Progenitor cell of endocrine pancreas (in vitro differentiated cells): Measurements from ENCODE around the gene AP2B1. TPM values are rescaled to one million over a fixed set of nuclear protein-coding genes. Genes with fewer than 3 reads are reported as not detected.
"Not testable (repeated sequence)": the region's sequence is repeated elsewhere in the genome, so short reads cannot be mapped to it uniquely, and the experiment has no call there.

Source experiments
- DNase-seq: peaks from one replicate; pipeline ENCODE4 v3.0.0; 2021; ENCODE audit warnings: low spot score; ENCODE audit not compliant: unreplicated experiment
- H3K27ac Mint-ChIP-seq: 2 replicates; pipeline ENCODE4 v1.8.0; 2021; ENCODE audit warnings: mild to moderate bottlenecking, moderate library complexity, mixed read lengths
- H3K27me3 Mint-ChIP-seq: 2 replicates; pipeline ENCODE4 v1.8.0; 2021; ENCODE audit warnings: mixed read lengths
- H3K36me3 Mint-ChIP-seq: 2 replicates; pipeline ENCODE4 v1.8.0; 2022; ENCODE audit warnings: mixed read lengths; ENCODE audit not compliant: insufficient read depth
- H3K4me1 Mint-ChIP-seq: 2 replicates; pipeline ENCODE4 v1.8.0; 2021; ENCODE audit warnings: low read depth, mixed read lengths
- H3K4me3 Mint-ChIP-seq: 2 replicates; pipeline ENCODE4 v1.8.0; 2021; ENCODE audit warnings: low read depth, mild to moderate bottlenecking, moderate library complexity, mixed read lengths
- H3K9me3 Mint-ChIP-seq: 2 replicates; pipeline ENCODE4 v1.8.0; 2021; ENCODE audit warnings: low read depth, mixed read lengths
- total RNA-seq: library from RNA; stranded (reverse); gene quantifications from 2 replicates; pipeline ENCODE4 v1.2.1, GENCODE V29; 2021
- TF ChIP-seq, protein P1 (sequence below): fragments of 200-600 bp; sonication (generic); IDR thresholded peaks from one replicate; pipeline ENCODE4 v1.5.0; 2021; ENCODE audit warnings: antibody characterized with exemption, mild to moderate bottlenecking; ENCODE audit not compliant: unreplicated experiment

AP2B1 gene
- total RNA-seq, 1 donor from 2014 or later: 194 TPM

DNA sequence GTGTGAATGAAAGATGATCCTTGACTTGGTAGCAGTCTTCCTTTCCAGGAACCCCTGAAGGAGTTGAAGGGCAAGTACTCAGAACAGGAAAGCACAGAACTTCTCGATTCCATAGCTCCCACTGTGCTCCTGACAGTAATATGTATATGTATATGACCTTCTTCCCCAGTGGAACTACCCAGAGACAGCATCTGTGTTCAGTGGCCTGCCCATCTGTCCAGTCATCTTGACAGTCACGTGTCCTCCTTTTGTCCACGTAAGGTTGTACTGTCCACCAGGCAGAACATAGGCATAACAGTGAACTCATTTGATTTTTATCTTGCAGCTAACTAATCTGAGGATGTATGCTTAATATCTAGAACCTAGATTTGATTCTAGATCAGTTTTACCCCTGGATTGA lies 106.5 kb downstream of the AP2B1 start:
- H3K36me3 Mint-ChIP-seq: peaks cover 7% of the 10 kb centered on the region
- H3K9me3 Mint-ChIP-seq: no peaks in the 10 kb centered on the region
- no peak overlapping the region for H3K4me3 Mint-ChIP-seq
- DNase-seq: no peak
- TF ChIP-seq, protein P1, sequence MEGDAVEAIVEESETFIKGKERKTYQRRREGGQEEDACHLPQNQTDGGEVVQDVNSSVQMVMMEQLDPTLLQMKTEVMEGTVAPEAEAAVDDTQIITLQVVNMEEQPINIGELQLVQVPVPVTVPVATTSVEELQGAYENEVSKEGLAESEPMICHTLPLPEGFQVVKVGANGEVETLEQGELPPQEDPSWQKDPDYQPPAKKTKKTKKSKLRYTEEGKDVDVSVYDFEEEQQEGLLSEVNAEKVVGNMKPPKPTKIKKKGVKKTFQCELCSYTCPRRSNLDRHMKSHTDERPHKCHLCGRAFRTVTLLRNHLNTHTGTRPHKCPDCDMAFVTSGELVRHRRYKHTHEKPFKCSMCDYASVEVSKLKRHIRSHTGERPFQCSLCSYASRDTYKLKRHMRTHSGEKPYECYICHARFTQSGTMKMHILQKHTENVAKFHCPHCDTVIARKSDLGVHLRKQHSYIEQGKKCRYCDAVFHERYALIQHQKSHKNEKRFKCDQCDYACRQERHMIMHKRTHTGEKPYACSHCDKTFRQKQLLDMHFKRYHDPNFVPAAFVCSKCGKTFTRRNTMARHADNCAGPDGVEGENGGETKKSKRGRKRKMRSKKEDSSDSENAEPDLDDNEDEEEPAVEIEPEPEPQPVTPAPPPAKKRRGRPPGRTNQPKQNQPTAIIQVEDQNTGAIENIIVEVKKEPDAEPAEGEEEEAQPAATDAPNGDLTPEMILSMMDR: no peak
- H3K27me3 Mint-ChIP-seq: no peaks in the 10 kb centered on the region
- H3K27ac Mint-ChIP-seq: no peak overlapping the region
- H3K4me1 Mint-ChIP-seq: peaks cover 5% of the 10 kb centered on the region

DNA sequence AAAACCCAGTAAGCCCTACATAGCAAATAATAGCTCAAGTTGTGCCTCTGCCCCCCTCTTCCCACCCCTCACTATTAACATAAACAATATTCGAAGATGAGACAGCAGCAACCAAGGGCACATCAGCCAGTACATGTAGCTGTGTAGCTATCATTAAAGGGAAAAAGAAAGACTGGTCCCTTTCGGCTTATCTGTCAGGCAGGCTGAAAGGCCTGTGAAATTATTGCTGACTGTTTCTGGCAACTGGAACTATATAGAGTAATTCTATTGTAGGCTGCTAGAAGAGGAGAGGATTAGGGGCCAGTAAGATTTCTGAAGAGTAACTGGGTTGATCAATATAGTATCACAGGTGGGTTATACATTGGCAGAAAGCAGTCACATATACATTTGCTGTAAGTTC lies 107.8 kb downstream of the AP2B1 start:
- no peak for DNase-seq
- Mint-ChIP-seq H3K27me3 (no peaks in the 10 kb centered on the region), H3K36me3 (peaks cover 4% of the 10 kb centered on the region), H3K4me3 (no peak overlapping the region), H3K27ac (no peak overlapping the region), H3K4me1 (peaks cover 5% of the 10 kb centered on the region), H3K9me3 (no peaks in the 10 kb centered on the region)
- TF ChIP-seq, protein P1: no peak

DNA sequence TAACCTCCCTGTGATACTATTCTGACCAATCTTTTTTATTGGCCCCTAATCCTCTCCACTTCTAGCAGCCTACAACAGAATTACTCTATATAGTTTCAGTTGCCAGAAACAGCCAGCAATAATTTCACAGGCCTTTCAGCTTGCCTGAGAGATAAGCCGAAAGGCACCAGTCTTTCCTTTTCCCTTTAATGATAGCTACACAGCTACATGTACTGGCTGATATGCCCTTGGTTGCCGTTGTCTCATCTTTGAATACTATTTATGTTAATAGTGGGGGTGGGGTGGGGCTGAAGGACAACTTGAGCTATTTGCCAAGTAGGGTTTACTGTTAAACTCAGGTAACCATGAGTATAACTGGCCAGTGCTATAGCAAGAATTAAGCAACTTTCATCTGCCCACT lies 108.5 kb downstream of the AP2B1 start:
- TF ChIP-seq, protein P1: no peak
- no peak overlapping the region for H3K27ac Mint-ChIP-seq
- no peak for DNase-seq
- peaks cover 3% of the 10 kb centered on the region for H3K36me3 Mint-ChIP-seq
- H3K4me1 Mint-ChIP-seq: peaks cover 5% of the 10 kb centered on the region
- no peaks in the 10 kb centered on the region for H3K9me3 Mint-ChIP-seq
- no peaks in the 10 kb centered on the region for H3K27me3 Mint-ChIP-seq
- no peak overlapping the region for H3K4me3 Mint-ChIP-seq

DNA sequence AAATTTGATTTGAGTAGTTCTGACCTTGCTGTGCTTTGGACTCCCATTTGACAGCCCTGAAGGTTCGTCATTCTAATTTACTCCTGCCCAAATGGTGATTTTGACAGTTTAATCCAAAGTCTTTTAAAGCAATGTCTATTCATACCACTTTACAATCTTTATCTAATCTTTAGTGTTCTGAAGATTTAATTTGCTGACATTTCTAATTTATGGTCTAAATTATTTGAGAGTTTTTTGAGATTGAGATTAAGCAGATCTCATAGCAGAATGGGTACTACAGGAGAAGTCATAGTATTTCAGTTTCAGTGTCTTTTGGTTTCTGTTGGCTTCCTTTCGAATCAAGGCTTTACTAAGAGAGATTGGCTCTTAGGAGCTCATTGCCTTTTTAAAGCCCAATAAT lies 111.7 kb downstream of the AP2B1 start:
- Mint-ChIP-seq H3K4me3 (no peak overlapping the region), H3K27ac (no peak overlapping the region), H3K36me3 (peaks cover 10% of the 10 kb centered on the region), H3K27me3 (no peaks in the 10 kb centered on the region), H3K4me1 (peaks cover 5% of the 10 kb centered on the region), H3K9me3 (no peaks in the 10 kb centered on the region)
- TF ChIP-seq, protein P1: no peak
- no peak for DNase-seq

DNA sequence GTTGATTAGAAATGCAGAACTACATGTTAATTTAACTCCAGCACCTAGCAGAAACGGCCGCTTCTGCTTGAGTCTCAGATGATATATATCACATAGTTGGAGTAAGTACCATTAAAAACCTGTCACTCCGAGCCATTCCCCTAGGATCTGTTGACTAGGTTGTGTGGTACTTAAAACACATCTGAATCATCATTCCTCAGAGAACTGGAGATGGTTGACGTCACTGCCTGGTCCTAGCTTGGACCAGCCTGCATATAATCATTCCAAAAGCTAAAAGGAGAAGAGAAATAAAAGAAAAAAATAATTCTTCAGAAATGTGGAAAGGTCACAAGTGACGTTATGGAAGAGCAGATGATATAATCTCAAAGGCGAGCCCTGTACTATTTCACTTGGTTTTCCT lies 113.0 kb downstream of the AP2B1 start:
- TF ChIP-seq, protein P1: no peak
- Mint-ChIP-seq H3K4me3 (no peak overlapping the region), H3K27ac (peak overlapping the region; percentile 79), H3K27me3 (no peaks in the 10 kb centered on the region), H3K4me1 (peaks cover 5% of the 10 kb centered on the region), H3K36me3 (peaks cover 10% of the 10 kb centered on the region), H3K9me3 (no peaks in the 10 kb centered on the region)
- DNase-seq: no peak

DNA sequence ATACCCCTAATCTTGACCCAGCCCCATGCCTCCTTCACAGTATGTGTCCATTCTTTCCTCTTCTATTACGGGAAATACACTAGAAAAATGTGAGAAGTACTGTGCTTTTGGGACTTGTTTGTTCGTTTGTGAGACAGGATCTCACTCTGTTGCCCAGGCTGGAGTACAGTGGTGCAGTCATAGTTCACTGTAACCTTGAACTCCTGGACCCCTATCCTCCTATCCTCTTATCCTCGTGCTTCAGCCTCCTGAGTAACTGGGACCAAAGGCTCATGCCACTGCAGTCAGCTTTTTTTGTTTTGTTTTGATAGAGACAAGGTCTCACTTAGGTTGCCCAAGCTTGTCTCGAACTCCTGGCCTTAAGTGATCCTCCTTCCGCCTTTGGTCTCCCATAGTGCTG lies 114.4 kb downstream of the AP2B1 start:
- Mint-ChIP-seq H3K4me1 (peaks cover 2% of the 10 kb centered on the region), H3K27me3 (no peaks in the 10 kb centered on the region), H3K9me3 (no peaks in the 10 kb centered on the region), H3K4me3 (no peak overlapping the region), H3K27ac (no peak overlapping the region), H3K36me3 (peaks cover 7% of the 10 kb centered on the region)
- TF ChIP-seq, protein P1: no peak
- no peak for DNase-seq

DNA sequence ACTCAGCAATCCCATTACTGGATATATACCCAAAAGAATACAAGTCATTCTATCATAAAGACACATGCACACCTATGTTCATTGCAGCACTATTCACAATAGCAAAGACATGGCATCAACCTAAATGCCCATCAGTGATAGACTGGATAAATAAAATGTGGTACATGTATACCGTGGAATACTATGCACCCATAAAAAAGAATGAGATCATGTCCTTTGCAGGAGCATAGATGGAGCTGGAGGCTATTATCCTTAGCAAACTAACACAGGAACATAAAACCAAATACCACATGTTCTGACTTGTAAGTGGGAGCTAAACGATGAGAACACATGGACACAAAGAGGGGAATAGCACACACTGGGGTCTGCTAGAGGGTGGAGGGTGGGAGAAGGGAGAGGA lies 116.2 kb downstream of the AP2B1 start:
- not testable (repeated sequence) for H3K27me3 Mint-ChIP-seq, H3K27ac Mint-ChIP-seq, H3K4me1 Mint-ChIP-seq

More for the DNA sequence above, 116.2 kb downstream of the AP2B1 start:
- not testable (repeated sequence) for H3K4me3 Mint-ChIP-seq, H3K36me3 Mint-ChIP-seq, DNase-seq, H3K9me3 Mint-ChIP-seq
